Nephron (organoid): ENCODE measurements around the gene HOXA10.

Source experiments
- H3K27ac Mint-ChIP-seq, 3 experiments: 2 replicates each; pipeline ENCODE4 v1.8.0; 2020; ENCODE audit warnings: mixed read lengths in 3 of 3, mild to moderate bottlenecking in 2 of 3, moderate library complexity in 1 of 3
- H3K27me3 Mint-ChIP-seq: 2 replicates; pipeline ENCODE4 v1.8.0; 2021; ENCODE audit warnings: low read depth, mild to moderate bottlenecking, moderate library complexity, mixed read lengths
- H3K36me3 Mint-ChIP-seq: 2 replicates; pipeline ENCODE4 v1.8.0; 2020; ENCODE audit warnings: low read depth, mixed read lengths
- H3K4me1 Mint-ChIP-seq: 2 replicates; pipeline ENCODE4 v1.8.0; 2020; ENCODE audit warnings: mixed read lengths
- H3K4me3 Mint-ChIP-seq, 3 experiments: 2 replicates each; pipeline ENCODE4 v1.8.0; 2020; ENCODE audit warnings: mild to moderate bottlenecking in 3 of 3, mixed read lengths in 3 of 3, moderate library complexity in 2 of 3
- H3K9me3 Mint-ChIP-seq: 2 replicates; pipeline ENCODE4 v1.8.0; 2020; ENCODE audit warnings: mixed read lengths
- TF ChIP-seq, protein P1 (sequence below), 3 experiments: fragments of 200-600 bp; sonication (generic); IDR thresholded peaks; one replicate each; pipeline ENCODE4 v1.5.0; 2021; ENCODE audit warnings: antibody characterized with exemption in 3 of 3; ENCODE audit not compliant: unreplicated experiment in 3 of 3

HOXA10 gene

DNA sequence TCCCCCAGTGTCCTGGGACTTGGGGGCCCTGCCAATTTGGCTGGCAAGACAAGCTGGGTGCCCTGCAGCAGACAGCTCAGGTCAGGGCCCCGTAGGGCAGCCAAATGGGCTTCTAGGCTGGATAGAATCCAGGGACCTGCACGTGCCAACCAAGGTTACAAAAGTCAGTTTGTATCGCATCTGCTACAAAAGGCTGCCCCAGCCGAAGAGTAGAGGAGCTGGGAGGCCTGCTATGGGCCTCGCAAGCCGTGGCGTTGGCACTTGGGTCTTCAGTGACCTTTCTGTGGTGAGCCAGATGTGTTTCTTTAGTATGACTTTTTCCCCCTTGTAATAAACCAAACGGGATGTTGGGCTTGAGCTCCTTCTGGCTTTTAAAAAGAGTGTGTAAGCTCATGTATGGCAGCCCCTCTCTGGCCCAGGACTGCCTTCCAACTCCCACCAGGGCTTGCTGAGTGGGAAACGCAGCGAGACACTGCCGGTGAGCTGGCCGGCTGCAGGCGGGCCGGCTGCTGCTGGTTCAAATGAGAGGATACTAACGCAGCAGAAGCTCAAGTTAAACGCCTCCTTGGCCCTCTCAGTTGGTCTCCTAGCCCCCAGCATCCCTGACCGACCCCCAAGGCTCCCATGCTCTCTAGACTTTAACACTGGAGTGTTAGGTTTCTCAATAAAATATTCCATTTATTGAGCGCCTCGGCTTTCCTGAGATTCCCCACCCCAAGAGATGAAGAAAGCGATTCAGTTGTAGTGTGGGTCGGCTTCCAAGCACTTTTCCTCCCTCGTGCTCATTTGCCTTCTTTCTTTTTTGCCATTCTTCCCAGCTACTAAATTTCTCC lies 3.1 kb upstream of the HOXA10 start:
- Mint-ChIP-seq H3K4me1 (peaks cover 43% of the 10 kb centered on the region), H3K27ac (peak overlapping the region; percentile 95 to 100 (median 96)), H3K27me3 (peaks cover 80% of the 10 kb centered on the region), H3K4me3 (peak overlapping the region; percentile 83 to 93 (median 92)), H3K36me3 (peaks cover 36% of the 10 kb centered on the region), H3K9me3 (no peaks in the 10 kb centered on the region)
- TF ChIP-seq, protein P1, sequence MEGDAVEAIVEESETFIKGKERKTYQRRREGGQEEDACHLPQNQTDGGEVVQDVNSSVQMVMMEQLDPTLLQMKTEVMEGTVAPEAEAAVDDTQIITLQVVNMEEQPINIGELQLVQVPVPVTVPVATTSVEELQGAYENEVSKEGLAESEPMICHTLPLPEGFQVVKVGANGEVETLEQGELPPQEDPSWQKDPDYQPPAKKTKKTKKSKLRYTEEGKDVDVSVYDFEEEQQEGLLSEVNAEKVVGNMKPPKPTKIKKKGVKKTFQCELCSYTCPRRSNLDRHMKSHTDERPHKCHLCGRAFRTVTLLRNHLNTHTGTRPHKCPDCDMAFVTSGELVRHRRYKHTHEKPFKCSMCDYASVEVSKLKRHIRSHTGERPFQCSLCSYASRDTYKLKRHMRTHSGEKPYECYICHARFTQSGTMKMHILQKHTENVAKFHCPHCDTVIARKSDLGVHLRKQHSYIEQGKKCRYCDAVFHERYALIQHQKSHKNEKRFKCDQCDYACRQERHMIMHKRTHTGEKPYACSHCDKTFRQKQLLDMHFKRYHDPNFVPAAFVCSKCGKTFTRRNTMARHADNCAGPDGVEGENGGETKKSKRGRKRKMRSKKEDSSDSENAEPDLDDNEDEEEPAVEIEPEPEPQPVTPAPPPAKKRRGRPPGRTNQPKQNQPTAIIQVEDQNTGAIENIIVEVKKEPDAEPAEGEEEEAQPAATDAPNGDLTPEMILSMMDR (IDR thresholded peaks at IDR 0.05; ENCODE audit: unreplicated experiment in 3 of 3): no peak

DNA sequence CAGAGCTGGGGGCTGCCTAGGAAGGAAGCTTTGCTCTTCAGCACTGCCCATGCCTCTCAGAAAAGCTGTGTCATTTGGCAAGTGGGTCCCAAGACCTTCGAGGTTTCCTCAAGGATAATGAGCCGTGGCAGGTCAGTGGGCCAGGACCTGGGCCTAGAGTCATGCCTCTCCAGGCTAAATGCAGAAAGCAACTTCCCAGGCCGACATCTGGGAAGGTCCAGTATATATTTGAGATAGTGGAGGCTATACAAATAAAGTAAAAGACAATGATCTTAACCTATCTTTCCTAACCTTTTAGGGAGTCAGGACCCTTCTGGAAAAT lies 2.4 kb upstream of the HOXA10 start:
- Mint-ChIP-seq H3K27ac (peak overlapping the region; percentile 95 to 100 (median 96)), H3K27me3 (peaks cover 80% of the 10 kb centered on the region), H3K4me1 (peaks cover 50% of the 10 kb centered on the region), H3K4me3 (peak overlapping the region; percentile 83 to 93 (median 92)), H3K36me3 (peaks cover 43% of the 10 kb centered on the region), H3K9me3 (no peaks in the 10 kb centered on the region)
- TF ChIP-seq, protein P1 (IDR thresholded peaks at IDR 0.05; ENCODE audit: unreplicated experiment in 3 of 3): no peak

DNA sequence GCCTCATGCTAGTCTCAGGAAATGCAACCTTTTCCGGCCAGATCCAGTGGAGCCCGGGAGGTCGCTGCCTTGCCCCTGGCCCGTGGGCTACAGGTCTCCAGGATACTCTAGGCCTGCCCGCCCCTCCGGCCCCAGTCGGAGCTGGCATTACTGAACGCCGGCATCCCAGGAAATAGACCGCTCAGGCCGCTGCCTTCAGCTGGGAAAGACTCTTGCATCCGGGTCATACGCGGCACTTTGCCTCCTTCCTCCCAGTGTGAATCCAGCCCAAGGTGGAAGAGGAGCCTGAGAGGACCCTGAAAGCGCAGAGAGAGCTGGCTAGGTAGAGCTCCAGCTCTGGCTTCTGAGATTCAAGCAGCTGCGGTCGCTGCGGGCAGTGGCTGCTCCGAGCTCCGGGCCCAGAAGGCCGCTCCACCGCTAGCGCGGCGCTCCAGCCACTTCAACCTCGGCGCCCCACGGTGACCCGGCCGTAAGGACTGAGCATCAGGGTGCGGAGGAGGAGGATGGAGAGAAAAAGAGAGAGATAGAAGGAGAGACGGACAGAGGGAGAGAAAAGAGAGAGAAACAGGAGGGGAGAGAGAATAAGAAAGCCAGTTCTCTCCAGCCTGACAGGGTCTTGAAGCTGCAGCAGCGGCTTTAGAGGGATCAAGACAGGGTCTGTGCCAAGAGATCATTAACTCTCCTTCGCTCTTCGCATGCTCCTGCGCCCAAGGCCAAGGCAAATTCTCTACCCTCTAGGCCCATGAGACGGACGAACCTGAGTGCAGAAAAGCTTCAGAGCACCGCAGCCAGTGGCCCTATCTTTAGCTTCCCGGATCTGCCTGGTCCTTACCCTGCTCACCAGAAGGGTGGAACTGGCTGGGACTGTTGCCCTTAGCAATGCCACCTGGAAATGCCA lies 1.8 kb upstream of the HOXA10 start:
- Mint-ChIP-seq H3K27me3 (peaks cover 75% of the 10 kb centered on the region), H3K27ac (peak overlapping the region; percentile 95 to 100 (median 96)), H3K36me3 (peaks cover 49% of the 10 kb centered on the region), H3K4me3 (peak overlapping the region; percentile 83 to 93 (median 92)), H3K9me3 (no peaks in the 10 kb centered on the region), H3K4me1 (peaks cover 50% of the 10 kb centered on the region)
- TF ChIP-seq, protein P1 (IDR thresholded peaks at IDR 0.05; ENCODE audit: unreplicated experiment in 3 of 3): no peak

DNA sequence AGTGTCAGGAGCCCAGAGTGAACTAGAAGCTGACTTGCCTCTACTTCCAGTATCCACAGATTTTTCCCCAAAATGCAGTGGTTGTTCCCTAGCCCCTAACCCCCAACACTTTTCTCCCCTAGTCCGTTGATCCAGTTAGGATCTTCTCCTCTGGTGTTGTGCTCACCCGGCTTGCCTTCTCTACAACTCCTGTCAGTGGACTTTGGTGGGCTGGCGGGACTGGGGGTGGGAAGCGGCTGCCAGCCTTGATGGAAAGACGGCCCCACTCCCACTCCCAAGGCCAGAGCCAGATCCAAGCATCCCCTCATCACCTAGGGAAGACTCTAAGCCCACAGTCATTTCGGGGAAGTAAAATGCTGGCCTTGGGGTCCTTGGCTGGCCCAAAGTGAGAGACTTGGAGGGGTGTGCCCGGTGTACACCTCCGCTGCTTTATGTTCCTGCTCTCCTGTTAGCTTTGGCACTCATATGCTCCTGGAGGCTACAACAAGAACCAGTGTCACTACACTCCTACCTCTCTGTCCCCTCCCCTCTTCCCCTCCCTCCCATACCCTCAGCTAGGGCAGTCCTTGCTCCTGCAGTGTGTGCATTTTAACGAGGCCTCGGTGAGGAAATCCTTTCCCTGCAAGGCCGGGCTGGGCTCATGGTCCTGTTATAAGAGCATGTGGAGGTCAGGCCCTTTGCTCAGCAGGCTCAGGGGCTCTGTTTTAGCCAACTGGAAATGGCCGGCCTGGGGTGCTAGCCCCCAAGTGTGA lies 930 bp upstream of the HOXA10 start:
- H3K36me3 Mint-ChIP-seq: peaks cover 57% of the 10 kb centered on the region
- TF ChIP-seq, protein P1 (IDR thresholded peaks at IDR 0.05; ENCODE audit: unreplicated experiment in 3 of 3): no peak
- no peaks in the 10 kb centered on the region for H3K9me3 Mint-ChIP-seq
- H3K4me3 Mint-ChIP-seq: peak overlapping the region; percentile 83 to 93 (median 92)
- H3K27me3 Mint-ChIP-seq: peaks cover 67% of the 10 kb centered on the region
- H3K27ac Mint-ChIP-seq: peak overlapping the region; percentile 95 to 100 (median 96)
- H3K4me1 Mint-ChIP-seq: peaks cover 53% of the 10 kb centered on the region

DNA sequence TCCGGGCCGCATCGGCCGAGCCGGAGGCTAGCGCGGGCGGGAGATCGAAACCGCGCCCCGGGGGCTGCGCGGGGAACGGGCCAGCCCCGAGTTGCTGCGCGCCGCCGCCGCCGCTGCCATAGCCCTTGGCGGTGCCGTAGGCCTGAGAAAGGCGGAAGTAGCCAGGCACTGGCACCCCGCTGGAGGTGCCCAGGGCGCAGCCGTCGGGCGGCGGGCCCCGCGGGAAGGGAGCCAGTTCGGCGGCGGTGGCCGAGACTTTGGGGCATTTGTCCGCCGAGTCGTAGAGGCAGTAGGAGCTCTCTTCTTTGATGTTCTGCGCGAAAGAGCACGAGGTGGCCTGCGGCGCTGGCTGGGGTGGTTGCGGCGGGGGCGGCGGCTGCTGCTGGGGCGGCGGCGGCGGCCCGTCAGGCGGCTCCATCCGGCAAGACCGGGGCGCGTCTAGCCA lies 587 bp downstream of the HOXA10 start:
- Mint-ChIP-seq H3K27ac (peak overlapping the region in 1 of 3 experiments; percentile 100), H3K9me3 (no peaks in the 10 kb centered on the region), H3K27me3 (peaks cover 58% of the 10 kb centered on the region), H3K36me3 (peaks cover 68% of the 10 kb centered on the region), H3K4me3 (peak overlapping the region in 1 of 3 experiments; percentile 95), H3K4me1 (peaks cover 47% of the 10 kb centered on the region)
- TF ChIP-seq, protein P1 (IDR thresholded peaks at IDR 0.05; ENCODE audit: unreplicated experiment in 3 of 3): no peak
